Measurements from ENCODE around the gene FER.

FER gene

DNA sequence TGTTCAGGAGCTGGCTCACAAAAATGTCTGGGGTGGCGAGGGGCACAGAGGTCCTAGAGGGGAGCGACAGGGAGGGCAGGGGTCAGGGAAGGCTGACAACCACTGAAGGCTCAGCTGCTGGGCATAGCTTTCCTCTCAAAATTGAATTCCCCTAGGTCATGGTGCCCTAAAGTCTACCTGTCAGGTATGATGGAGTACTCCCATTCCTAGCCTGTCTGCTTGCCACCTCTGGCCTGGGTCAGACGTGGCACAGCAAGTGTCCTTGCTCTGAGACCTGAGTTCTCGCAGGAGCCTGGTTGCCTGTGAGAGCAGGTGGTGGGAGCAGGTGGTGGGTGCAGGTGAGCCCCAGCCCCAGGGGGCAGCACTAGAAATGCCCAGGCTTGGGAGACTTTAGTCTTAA, 486.7 kb downstream of the FER start:
- DNase-seq (ENCODE audit: low read depth in 2 of 2), result no peak

DNA sequence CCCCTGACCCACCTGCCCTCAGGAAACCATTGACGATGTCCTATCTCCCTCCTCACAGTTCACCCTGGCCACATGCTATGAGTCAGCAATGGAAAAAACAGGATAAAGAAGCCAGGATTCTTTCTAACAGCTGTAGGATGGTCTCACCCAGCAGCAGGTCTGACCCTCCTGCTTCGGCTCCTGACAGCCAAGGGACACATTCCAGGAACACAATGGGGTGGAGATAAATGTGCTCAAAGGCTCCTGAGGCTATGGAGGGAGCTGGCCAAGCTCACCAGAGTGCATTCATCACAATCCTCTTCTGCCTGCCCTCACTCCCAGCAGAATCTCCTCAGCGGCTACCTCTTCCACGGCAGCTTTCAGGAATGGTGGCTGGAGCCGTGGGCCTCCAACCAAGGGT, 491.8 kb downstream of the FER start:
- DNase-seq (ENCODE audit: low read depth in 2 of 2), result no peak

DNA sequence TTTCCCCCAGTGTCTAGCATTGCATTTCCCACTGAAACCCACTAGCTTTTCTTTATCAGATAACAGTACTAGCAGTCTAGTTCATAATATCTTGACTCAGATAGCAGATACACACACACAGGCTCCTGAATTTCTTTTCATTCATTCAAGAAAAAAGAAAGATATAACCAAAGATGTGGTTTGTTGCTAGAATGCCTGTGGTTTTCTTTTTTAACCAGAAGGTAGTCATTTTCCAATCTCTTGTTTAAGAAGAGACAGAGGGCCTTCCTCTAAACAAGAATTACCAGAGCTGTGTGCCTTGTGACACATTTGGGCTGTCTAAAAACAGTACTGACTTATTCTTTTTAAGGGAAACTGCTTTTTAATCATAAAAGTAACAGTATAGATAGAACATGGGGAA, 494.8 kb downstream of the FER start:
- no peak for DNase-seq (ENCODE audit: low read depth in 2 of 2)

DNA sequence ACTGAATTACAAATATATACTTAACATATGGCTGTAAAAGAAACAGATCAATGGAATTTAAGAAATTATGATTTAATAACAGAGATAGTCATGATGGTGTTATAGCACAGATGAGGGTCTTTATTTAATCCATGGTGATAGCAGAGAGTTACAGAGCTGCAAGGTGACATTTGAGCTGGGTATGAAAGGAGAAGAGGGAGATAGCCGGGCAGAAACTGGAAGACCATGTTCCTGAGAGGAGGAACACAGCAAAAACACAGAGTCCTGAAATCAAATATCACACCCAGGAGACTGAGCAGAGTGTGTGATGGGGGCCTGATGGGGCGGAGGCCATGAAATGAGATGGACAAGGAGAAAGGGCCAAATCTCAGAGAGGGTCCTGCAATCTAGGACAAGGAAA, 498.7 kb downstream of the FER start:
- no peak for DNase-seq (ENCODE audit: low read depth in 2 of 2)

Data from stimulated activated CD4-positive, alpha-beta T cell treated with anti-CD3 and anti-CD28 coated beads, Interleukin-12 subunit alpha, Interleukin-12 subunit beta, amount 100 ng/mL, for 24 hours (primary cell).